ENCODE results near the gene PRRT1B.

The PRRT1B gene

DNA sequence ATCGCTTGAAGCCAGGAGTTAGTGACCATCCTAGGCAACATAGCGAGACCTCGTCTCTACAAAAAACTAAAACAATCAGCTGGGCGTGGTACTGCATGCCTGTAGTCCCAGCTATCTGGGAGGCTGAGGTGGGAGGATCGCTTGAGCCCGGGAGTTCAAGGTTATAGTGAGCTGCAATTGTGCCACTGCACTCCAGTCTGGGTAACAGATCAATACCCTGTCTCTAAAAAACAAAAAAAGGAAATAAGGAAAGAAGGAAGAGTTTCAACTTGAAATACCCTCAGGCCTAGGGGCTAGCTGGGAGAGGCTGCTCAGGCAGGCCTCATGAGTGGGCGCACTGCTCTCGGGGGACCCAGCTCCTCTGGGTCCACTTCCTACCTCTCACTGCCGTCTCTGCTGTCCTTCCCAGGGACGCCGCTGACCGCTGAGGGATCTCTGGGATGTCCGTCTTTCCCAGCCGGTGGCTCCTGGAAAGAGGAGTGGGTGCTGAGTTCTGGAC is 56.4 kb downstream of the PRRT1B start:
- DNase-seq: no peak

DNA sequence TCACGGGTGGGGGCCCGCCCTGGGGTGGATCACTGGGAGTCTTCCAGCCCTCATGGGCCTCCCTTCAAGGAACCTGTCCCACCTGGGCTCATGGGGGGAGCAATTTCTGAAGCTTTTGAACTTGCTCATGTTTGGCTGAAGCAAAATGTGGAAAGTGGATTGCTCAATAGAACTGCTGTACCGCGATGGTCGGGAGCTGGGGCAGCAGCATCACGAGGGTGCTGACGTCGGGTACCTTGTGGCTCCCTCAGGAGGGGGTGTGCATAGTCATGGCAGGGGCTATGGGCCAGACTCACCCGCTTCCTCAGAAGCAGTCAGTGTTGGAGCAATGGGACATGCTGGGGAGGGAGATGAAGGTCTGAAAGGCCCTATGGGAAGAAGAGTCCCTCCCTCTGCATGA is 57.9 kb downstream of the PRRT1B start:
- DNase-seq: peak; percentile 37

DNA sequence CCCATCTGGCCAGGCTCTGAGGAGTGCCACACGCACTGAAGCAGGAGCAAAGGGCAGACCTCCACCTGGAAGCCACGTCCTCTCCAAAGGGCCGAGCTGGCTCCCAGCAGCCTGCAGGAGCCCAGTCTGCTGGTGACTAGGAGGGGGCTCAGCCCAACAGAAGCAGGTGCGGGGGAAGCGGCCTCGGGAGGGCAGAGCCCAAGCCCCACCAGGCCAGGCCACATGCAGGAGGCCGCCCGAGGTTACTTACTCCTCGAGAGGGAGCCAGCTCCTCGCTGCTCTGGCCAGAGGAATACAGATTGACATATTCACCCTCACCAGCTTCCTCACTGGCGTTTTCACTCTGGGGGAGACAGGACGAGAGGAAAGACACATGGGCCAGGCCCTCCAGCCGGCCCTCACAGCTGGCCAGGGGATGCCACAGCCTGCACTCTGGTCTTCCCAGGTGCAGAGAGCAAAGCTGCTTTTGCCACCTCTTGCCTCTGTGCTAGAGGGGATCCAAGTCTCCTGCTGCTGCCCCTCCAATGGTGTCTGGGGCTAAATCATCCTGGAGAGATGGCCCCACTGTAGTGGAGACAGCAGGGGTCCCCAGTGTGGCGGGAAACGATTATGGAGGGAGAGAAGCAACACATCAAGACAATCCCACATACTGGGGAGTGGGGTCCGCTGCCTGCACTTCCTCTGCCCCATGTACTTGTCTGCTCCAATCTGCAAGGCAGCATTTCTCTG is 58.6 kb downstream of the PRRT1B start:
- DNase-seq: no peak

DNA sequence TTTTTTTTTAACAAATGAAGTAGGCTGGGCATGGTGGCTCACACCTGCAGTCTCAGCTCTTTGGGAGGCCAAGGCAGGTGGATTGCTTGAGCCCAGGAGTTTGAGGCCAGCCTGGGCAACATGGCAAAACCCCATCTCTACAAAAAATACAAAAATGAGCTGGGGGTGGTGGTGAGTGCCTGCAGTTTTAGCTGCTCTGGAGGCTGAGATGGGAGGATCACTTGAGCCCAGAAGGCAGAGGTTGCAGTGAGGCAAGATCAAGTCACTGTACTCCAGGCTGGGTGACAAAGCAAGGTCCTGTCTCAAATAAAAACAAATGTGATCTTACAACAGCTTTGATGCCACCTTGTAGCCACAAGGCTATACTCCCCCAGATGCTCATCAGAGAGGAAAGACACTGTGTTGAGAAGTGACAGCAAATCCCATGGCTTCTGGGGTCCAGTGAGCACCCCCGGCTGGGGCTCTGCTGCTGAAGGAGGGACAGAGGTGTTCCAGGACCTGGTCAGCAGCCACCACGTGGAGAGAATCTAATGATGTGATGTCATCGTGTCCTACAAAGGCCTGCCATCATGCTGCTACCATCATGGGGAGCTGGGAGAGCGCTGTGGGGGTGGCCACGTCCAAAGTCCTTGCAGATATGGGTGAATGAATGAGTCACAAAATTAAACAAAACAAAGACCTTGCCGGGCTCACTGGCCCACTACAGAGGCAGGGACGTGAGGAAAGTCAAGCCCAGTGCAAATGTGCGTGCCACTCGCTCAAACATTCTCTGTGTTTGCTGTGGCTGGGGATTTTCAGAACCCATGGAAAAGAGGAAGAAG is 60.7 kb downstream of the PRRT1B start:
- no peak for DNase-seq

DNA sequence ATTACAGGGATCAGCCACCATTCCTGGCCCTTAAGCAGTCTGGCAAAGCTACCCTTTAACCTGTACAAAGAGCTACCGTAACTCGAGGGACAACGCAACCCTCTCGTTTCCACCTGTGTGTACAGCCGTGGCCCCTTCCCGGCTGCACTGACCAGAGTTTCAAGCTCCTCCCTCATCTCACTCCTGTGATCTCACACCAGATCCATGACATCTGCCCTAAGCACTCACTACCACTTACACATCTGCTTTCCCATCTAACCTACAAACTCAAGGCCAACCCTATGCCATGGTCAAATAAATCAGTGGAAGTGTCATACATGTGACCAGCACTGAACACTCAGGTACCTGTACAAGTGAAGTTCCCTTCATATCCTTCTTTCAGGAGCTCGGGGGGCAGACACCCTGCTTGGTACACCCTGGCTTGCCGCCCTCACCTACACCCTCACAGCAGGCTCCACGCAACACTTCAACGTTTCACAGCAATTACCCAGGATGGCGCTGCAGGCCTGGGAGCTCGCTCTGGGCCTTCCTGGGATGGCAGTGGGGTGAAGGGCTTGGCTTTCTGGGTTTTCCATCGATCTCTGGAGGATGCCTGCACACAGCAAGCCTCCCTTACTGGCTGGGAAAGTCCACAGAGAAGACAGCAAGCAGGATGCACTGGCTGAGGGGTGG is 61.7 kb downstream of the PRRT1B start:
- DNase-seq: no peak

DNA sequence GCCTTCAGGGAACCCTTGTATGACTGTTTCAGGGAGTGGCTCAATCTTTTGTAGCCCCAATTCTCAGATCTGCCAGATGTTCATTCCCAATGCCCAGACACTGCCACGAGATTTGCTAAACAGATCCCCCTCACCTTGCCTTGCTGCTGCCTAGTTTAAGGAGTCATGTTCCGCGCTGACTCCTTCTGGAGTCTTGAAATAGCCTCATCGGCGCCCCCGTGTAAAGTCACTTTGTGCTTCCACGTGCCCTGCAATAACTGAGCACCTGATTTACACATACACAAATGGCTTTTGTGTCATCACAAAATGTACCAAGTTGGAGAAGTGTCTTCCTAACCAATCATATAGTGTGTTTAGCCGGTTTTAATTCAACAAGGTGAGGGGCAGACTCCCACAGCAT is 62.3 kb downstream of the PRRT1B start:
- DNase-seq: no peak

DNA sequence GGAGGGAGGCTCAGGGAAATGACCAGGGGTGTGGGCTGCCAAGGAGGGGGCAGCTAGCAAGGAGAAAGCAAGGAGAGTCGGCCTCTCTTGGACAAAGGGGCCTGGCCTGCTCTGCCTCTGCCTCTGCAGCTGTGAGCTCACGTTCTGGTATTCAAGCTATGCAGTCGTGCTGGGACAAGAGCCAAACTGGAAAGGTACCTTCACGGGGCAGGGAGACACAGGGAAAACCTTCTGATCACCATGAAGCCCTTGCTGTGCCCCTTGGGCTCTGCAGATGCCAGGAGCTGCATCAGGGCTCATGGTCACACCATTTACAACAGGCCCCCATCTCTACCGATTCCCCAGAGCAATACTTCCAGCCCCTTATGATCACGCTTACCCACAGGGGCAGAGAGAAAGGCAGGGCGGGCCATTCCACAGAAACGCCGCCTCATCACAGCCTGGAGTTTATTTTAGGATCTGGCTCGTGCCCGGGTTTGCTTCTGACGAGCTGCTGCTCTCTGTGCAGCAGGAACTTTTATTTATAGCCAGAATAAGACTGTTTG is 63.2 kb downstream of the PRRT1B start:
- no peak for DNase-seq

Measured in MV-4-11 (cell line).